Stimulated activated CD8-positive, alpha-beta memory T cell treated with anti-CD3 and anti-CD28 coated beads, Interleukin-12 subunit alpha, Interleukin-12 subunit beta, amount 100 ng/mL, for 24 hours (primary cell): ENCODE data around the gene MARCKSL1.
"Not testable (repeated sequence)": the region's sequence is repeated elsewhere in the genome, so short reads cannot be mapped to it uniquely, and the experiment has no call there.

ENCODE experiments used
- DNase-seq: peaks from one replicate; pipeline ENCODE4 v3.0.0-alpha.2; 2020; ENCODE audit errors: extremely low read depth

The MARCKSL1 gene, protein sequence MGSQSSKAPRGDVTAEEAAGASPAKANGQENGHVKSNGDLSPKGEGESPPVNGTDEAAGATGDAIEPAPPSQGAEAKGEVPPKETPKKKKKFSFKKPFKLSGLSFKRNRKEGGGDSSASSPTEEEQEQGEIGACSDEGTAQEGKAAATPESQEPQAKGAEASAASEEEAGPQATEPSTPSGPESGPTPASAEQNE

DNA sequence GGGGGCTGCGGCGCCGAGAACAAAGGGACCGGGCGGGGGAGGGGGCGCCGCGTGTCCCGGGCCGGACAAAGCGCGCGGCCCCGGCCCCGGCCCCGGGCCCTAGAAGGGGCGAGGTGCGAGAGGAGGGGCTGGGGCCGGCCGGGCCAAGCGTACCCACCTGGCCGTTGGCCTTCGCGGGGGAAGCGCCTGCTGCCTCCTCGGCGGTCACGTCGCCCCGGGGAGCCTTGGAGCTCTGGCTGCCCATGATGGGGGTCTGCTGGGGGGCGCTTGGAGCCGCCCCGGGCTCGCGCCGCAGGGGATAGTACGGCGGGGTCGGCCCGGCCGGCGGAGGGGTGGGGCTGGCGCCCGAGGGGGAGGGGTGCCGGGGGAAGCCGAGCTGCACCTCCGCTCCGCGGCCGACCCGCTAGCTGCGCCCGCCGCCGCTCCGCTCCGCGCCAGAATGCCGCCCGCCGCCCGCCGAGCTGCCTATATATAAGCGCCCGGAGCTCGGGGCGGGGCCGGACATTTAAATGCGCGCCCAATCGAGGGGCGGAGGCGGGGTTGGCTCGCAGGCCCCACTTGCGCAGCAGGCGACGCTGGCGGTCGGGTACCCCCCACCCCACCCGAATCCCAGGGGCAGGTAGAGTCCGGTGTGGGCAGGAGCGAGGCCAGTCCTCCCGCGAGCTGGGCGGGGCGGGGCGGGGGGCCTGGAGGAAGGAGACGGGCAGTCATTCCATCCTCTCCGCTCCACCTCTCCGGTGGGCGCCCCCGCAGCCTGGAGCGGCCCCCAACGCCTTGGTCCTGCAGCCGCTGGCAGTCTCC is at the start of gene MARCKSL1:
TSS of gene MARCKSL1 (minus strand) at position 444 of the 801 bp plus-strand sequence. CDS start at position 244, 200 bp downstream.
- peak; percentile 53 for DNase-seq

DNA sequence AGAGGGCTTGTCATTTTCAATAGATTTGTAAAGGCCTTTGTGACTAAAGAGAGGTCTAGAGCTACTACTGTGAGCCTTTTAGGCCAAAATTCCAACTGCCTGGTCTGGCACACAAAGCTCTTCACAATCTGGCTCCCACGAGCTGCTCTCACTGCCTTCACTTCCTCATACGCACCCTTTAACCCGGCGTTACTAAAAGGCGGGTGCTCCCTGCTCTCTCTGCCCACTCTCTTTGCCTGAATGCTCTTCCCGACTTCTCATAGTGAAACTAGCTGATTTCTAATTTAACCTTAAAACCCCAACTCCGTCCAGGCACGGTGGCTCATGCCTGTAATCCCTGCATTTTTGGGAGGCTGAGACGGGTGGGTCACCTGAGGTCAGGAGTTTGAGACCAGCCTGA is 44.0 kb upstream of the MARCKSL1 start:
- DNase-seq = no peak

DNA sequence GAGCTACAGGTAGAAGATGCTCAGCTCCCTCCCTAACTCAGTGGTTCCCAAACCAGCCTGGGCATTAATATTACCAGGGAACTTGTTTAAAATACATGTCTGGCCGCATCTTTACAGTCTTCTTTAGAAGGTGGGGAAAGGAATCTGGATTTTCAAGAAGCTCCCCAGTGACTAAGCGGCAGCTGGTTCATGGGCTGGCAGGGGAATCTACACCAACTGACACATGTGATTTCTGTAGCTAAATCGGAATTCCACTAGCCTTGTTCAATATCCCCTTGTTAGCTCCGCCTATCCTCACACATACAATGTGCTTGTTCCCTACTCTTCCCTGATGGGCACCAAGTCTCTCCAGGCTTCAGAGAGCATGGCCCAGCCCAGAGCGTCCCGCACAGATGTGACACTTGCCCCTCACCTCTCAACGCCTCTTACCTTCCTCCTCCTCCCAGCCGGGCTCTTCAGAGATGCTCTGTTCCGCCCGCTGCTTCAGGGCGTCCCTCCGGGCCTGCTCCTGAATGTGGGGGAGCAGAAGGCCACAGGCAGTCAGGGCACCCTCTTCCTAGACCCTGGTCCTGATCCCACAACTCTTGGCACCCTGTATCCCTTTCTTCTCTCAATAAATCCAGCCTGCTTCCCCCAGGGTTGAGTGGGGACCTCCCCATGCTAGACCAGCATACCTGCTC is 41.6 kb upstream of the MARCKSL1 start:
- DNase-seq = no peak

DNA sequence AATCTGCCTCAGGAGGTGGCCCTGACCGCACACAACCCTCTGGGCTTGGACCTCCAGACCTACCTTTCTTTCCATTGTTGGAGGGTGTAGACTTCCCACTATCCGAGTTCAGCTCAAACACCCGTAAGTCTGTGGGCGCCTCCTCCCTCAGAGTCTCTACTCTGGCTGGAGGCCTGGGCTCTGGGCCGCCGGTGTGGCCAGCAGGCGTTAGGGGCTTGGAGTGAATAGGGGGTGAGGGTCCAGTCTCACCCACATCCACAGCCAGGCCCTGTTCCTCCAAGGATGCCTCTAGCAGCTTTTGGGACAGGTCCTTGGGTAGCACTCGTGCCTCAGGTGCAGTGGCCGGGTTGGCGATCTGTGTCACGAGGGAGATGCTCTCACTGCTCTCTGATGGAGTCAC is 40.2 kb upstream of the MARCKSL1 start:
- no peak for DNase-seq

DNA sequence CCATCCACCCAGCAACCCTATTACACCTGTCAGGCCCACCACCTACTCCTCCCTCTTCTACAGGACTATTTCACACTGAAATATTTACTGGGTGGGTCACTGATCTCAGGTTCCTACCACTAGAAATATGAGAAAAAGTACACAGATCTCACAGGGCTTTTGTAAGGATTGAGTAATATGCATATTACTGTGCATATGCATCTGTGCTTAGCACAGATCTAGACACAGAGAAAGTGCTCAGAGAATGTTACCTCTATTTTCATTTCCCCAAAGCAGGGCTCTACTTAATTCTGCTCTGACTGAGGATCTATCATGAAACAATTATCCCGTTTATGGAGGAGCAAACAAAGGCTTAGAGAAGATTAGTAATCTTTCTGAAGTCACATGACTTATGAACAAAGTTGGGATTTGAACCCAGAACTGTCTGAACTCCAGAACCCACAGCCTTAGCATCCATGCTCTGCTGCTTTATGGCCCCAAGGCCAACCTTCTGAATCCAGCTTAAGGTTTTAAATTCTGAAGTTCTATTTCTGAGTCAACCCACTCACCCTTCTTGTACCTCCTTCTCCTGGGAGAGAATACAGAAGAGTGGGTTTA is 38.1 kb upstream of the MARCKSL1 start:
- no peak for DNase-seq

DNA sequence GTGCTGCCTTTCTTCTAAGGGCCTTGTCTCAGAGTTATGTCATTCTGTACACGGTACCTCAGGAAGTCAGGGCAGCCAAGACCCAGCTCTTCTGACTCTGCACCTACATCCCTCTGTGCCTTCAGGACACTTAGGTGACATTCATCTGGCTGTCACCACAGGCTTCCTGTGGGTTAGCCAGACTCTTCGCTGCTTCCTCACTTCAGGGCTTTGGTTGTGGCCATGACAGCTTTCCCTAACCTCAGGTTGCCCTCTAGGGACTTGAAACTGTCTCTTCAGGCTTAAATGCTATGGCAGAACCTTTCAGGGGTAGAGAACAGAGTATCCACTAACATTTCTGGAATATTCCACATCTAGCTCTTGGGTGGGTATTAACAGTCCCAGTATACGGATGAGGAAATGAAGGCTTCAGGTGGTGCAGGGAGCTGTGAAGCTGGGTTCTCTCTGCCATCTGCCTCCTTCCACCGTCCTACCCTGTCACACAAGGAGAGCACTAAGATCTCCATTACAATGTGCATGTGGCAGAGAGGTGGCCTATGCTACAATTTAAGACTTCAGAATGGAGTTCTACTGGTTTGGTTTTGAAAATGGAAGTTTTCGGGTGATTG is 36.2 kb upstream of the MARCKSL1 start:
- no peak for DNase-seq

DNA sequence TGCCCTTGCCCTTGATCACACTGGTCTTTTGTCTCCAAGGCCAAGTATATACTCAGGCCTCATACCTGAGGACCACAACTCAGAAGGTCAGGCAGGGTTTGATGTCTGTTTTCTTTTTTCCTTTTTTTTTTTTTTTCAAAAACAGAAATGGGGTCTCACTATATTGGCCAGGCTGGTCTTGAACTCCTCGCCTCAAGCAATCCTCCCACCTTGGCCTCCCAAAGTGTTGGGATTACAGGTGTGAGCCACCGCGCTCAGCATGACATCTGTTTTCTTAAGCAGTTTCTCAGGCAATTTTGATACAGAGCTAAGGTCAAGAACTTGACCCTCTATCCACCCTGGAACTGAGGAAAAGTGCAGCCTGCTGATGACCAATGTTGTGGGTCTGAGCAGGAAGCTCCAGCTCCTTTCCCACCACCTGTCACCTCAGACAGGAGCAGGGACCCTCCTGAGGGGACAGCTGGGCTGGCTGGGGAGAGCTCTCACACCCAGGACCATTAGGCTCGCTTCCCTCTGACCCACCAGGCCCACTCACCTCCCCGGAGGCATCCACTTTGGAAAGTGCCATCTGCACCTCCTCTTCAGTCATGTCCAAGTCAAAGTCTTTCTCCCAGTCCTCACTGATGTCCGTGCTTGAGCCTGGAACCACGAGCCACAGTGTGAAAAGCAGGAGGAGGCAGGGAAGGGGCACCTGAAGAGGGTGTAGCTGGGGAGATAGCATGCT is 32.0 kb upstream of the MARCKSL1 start:
- no peak for DNase-seq

DNA sequence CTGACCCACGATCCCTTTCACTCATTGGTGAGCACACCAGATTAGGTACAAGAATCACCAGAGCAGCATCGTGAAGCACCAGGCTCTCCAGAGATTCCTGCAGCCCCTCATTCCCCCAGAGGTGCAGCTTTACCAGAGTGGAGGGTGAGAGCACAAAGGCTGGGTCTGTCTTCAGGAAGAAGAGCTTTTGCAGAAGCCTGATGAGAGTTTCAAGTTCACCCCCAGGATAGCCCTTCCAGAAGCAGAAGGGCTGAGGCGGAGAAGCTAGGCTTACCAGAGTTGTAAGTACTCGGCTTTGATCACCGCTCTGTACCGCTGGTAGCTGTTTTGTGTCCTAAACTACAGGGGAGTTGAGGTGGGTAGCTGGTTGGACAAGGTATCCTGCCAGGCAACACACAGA is 29.4 kb upstream of the MARCKSL1 start:
- no peak for DNase-seq

DNA sequence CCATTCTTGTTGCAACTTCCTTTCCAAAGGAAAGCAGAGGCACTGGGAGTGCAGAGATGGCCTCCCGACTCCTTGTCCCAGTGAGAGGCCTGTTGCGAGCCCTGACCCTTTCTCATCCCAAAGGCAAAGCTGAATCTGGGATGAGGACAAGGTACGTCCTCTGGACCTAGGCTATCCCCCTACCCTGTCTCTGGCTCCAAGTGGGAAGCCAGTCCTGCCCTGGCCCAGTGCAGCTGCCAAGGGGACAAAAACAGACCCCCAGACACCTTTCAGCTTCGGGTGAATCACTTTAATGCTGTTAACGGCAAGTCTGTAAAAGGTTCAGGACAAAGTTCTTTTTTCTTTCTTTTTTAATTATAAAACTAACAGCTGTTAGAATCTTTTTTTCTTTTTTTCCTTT is 28.8 kb upstream of the MARCKSL1 start:
- no peak for DNase-seq

DNA sequence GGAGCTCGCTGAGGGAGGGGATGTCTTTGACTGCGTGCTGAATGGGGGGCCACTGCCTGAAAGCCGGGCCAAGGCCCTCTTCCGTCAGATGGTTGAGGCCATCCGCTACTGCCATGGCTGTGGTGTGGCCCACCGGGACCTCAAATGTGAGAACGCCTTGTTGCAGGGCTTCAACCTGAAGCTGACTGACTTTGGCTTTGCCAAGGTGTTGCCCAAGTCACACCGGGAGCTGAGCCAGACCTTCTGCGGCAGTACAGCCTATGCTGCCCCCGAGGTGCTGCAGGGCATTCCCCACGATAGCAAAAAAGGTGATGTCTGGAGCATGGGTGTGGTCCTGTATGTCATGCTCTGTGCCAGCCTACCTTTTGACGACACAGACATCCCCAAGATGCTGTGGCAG is 27.7 kb upstream of the MARCKSL1 start:
- no peak for DNase-seq

DNA sequence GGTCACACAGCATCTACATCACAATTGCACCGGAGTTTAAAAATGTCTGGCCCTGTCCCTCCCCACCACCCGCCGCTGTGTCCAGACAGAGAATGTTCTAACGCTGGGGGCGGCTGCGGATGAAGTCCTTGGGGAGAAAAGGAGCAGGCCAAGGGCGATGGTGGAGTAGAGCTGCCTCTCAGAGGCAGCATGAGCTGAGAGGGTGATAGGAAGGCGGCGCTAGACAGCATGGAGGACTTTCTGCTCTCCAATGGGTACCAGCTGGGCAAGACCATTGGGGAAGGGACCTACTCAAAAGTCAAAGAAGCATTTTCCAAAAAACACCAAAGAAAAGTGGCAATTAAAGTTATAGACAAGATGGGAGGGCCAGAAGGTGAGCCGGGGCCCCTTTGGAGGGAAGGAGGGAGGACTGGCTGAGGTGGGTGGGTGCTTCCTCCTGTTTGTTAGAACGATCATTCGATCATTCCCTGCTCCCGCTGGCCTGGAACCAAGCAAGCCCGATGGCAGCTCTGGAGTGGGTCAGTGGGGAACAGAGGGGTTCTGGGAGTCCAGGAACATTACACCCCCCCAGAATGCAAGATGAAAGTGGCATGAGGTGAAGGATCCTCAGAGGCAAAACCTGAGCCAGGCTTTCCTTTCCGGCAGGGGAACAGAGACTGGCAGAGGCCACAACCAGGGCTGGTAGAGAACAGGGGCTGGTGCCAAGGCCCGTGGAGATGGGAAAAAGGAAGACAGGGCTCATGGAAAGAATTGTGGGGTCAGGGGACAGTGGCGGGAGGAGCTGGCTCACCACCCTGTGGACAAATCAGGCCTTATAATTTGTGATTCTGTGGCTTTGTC is 26.7 kb upstream of the MARCKSL1 start, which contains the start of the genes FAM229A and TSSK3:
TSS of gene FAM229A (minus strand) at position 12 of the 840 bp plus-strand sequence. CDS start 394 bp downstream, outside the sequence.
TSS of gene TSSK3 (plus strand) at position 66 of the 840 bp plus-strand sequence. CDS start at position 229, 163 bp downstream.
- no peak for DNase-seq

DNA sequence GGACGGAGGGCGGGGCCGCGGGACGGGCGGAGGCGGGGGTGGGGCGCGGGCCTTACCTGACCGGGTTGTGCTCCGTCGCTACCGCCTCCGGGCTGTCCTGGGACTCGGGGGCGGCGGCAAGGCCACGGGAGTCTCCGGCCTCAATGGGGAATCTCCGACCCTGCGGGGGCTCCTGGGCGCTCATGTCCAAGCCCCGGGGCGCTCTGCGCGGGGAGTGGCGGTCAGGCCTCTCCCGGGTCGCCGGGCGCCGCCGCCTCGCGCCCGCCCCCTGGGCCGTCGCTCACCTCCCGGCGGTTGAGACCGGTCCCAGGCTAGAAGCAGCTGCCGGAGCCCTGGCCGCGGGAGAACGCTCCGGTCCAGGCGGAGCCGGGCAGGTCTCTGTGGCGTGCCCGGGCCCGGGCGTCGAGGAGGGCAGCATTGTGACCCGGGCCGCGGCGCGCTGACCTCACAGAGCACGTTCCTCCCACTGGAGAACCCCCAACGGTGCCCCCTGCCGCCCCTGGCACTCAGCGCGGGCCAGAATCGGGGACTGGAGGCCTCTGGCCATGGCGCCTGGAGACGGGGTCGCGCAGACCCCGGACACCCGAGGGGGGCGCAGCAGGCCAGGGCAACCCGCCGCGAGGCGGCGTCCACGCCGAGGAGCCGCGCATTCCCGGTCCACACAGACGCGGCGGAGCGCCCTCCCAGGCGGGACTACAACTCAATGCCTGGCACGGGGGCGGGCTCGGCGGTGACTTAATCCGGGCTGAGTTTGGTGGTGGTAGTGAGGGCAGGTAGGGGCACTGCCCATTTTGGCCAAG is 25.8 kb upstream of the MARCKSL1 start:
- DNase-seq = no peak

DNA sequence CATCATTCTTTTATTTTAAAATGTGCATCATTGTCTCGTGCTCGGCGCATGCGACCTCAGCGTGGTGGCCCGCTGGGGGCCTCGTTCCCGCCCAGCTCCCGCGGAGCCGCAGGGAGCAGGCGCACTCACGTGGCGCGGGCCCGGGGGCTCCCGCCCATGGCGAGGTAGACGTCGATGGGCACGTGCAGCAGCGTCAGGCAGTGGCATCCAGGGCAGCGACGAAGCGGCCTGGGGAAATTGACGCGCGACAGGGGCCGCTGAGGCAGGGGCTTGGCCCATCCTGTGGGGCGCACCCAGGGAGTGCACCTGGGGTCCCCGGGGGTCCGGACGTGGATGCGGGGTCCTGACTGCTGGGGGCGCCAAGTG is 25.3 kb upstream of the MARCKSL1 start:
- no peak for DNase-seq

DNA sequence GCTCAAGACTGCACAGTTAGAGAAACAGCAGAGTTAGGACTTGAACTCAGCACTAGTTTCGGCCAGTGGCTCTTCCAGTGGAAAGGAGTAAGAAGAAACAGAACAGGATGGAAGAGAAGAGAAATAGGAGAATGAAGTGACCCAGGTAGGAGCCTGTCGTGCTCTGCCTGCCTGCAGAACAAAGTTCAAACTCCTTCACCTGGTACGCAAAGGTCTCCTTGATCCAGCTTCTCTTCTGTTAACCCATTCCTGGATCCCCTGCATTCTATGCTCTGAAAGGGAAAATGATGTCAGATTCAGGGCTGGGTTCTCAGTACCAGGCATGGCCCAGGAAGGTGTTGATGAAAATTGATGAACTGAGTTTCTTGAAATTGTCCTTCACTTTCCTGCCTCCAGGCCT is 22.4 kb upstream of the MARCKSL1 start:
- DNase-seq = no peak

DNA sequence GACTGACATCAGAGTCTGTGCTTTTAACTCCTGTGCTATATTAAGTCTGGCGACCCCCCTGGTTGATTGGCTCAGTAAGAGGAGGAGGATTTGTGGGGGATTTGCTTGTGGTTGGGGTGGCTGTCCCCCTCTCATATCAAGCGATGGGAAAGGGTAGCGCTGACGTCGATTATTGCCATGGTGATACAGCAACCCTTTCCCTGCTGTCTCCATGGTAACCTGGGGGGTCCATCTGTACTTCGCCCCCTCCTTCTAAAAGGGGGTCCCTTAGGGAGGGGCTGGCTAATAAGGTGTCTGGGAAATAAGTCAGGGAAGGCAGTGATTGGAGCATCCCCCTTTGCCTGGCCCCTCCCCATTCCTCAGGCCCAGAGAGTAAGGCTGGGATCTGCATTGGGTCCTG is 21.6 kb upstream of the MARCKSL1 start:
- no peak for DNase-seq

DNA sequence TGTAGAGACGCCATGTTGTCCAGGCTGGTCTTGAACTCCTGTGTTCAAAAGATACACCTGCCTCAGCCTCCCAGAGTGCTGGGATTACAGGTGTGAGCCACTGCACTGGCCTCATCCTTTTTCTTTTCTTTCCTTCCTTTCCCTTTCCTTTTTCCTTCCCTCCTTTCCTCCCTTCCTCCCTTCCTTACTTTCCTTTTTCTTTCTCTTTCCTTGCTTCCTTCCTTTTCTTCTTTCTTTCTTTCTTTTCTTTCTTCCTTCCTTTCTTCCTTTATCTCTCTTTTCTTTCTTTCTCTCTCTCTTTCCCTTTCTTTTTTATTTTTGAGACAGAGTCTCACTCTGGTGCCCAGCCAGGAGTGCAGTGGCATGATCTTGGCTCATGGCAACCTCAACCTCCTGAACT is 20.4 kb upstream of the MARCKSL1 start:
- no peak for DNase-seq

DNA sequence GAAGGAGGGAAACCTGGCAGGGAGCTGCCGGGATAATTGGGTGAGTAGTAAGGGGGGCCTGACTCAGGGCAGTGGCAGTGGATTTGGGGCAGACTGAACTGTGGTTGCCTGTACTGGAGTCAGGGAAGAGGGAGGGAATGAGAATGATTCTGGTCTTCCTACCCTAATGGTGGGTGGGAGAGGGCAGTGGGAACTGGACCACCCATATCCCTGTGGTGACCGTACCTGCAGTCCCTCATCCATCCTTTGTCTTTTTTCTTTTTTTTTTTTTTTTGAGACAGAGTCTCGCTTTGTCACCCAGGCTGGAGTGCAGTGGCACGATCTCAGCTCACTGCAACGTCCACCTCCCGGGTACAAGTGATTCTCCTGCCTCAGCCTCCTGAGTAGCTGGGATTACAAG is 19.7 kb upstream of the MARCKSL1 start:
- not testable (repeated sequence) for DNase-seq

DNA sequence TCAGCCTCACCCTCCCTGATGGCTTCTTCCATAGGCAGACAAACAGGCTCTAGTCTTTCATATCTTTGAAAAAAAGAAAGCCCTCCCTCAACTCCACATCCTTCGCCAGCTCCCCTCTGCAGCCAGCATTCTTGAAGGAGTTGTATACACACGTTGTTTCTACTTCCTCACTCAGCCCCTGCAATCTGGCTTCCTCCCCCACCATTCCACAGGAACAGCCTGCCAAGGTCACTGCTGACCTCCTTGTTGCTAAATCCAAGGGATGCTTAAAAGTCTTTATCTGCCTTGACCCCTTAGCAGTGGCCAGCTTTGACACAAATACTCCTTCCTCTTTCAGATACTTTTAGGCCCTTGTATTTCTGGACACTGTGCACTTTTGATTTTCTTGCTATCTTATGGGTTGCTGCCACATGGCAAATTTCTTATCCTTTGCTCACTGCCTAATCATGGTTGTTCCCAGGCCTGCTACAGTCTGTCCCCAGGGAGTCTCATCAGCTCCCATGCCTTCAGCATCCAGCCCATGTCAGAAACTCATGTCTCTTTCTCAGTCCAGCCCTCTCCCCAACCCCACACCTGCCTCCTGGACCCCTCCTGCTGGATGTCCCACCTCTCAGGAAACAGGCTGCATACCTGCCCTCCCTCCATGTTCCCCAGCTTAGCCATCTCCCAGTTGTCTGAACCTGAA is 18.0 kb upstream of the MARCKSL1 start:
- DNase-seq = no peak

DNA sequence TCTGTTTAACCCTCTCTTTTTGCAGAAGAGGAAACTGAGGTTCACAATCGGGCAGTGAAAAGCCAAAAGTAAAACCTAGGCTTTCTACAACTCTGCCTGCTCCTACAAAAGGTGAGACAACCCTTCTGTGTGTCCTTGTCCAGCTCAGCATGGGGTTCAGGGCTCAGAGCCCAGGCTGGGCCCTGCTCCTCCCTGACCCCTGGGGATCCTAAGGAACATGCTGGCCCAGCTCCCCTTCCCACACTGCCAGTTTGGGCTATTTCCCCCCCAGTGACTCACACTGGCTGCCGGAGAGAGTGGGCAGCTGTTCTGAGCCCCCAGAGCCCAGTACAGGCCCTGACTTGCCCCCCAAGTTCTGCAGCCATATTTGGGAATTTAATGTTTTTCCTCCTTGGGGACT is 17.4 kb upstream of the MARCKSL1 start:
- DNase-seq = no peak
